Prostate gland (tissue), 2 donors: ENCODE measurements around the gene LBR. TPM values are rescaled to one million over a fixed set of nuclear protein-coding genes. Genes with fewer than 3 reads are reported as not detected.
A peak's percentile ranks its signal among the peaks of the same experiment; 100 is the strongest.

Experiments used
- DNase-seq: peaks from one replicate; pipeline ENCODE4 v3.0.0-alpha.2; 2019; ENCODE audit warnings: low spot score
- H3K27ac ChIP-seq, 2 donors: fragments of 200-600 bp; sonication (generic); 2 replicates each; pipeline ENCODE4 v1.5.1; 2017 to 2019
- H3K27me3 ChIP-seq: fragments of 200-600 bp; sonication (generic); replicated peaks from 2 replicates; pipeline ENCODE4 v1.5.1; 2019; ENCODE audit not compliant: insufficient read depth
- H3K36me3 ChIP-seq, 2 donors: fragments of 200-600 bp; sonication (generic); 1 replicate in 1 of 2; 2 replicates in 1 of 2; pipeline versions ENCODE4 v1.5.1 to v1.8.1; 2017 to 2019
- H3K4me1 ChIP-seq: fragments of 200-600 bp; sonication (generic); replicated peaks from 2 replicates; pipeline ENCODE4 v1.5.1; 2019
- H3K4me3 ChIP-seq, 2 donors: fragments of 200-600 bp; sonication (generic); 2 replicates each; pipeline ENCODE4 v1.5.1; 2017 to 2019
- H3K9me3 ChIP-seq: fragments of 200-600 bp; sonication (generic); 2 replicates; pipeline ENCODE4 v1.5.1; 2017
- CTCF ChIP-seq, 4 experiments: fragments of 200-600 bp in 2 of 4; fragments of 450-650 bp in 2 of 4; sonication (generic) in 2 of 4; IDR thresholded peaks; 1 replicate in 3 of 4; 2 replicates in 1 of 4; pipeline ENCODE4 v1.5.1; 2016 to 2019; ENCODE audit warnings: antibody characterized with exemption in 4 of 4, mild to moderate bottlenecking in 2 of 4, moderate library complexity in 2 of 4
- POLR2A ChIP-seq: fragments of 450-650 bp; IDR thresholded peaks from one replicate; pipeline ENCODE4 v1.6.1; 2016; ENCODE audit warnings: antibody characterized with exemption, mild to moderate bottlenecking
- POLR2AphosphoS5 ChIP-seq: sonication (generic); formaldehyde crosslinking; IDR thresholded peaks from one replicate; pipeline ENCODE4 v1.6.1; 2017; ENCODE audit warnings: antibody characterized with exemption
- WGBS: methylation state at CpG from one replicate; pipeline ENCODE4 v1.1.5; 2018; 5-methylcytosine and 5-hydroxymethylcytosine counted together
- intact Hi-C: fragments of 100-400 bp; cut with DNase I; formaldehyde crosslinking; loops from one replicate; pipeline ENCODE4 v1.14.2; 2022
- total RNA-seq, 2 donors: library from RNA; depleted of rRNA; stranded (reverse); fragments of >200 nt; gene quantifications; one replicate each; pipeline ENCODE4 v1.1.0, GENCODE V29; 2016

LBR gene
- total RNA-seq, 2 donors from 2014 or later: 28.7 to 36.4 TPM

DNA sequence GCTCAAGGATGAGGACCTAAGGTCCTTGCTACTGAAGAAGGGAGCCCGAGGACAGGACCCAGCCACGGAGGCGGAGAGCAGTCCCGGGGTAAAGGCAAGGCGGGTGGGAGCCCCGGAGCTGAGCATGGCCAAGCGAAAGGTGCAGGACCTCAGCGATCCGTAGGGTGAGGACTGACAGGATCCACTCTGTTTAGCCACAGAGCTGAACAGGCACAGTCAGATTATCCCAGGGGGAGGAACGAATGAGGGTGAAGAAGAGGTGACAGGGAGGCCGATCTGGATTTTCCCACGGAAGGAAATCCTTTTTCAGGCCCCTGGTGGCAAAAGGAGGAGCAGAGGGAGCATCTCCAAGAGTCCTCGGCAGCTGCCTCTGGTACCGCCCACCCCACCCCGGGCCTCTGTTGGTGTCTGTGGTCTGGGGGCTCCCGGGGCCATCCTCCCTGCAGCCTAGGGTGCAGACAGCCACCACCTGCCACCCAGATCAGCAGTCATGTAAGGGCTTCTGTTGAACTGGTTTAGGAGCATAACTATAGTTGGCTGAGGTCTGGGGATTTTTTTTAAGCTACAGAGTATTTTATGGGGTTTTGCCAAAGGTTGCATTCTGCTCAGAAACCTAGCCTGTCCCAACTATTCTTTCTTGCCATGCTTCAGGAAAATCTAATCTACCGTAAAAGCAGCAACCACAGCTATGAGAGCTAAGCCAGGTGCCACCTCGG lies 32.3 kb upstream of the LBR start:
- DNase-seq: no peak
- WGBS: 43% methylated on average over 18 of the region's 18 CpGs
- Histone ChIP-seq H3K9me3 (no peaks in the 10 kb centered on the region), H3K4me3 (no peak overlapping the region), H3K36me3 (no peaks in the 10 kb centered on the region), H3K27me3 (no peaks in the 10 kb centered on the region), H3K4me1 (peaks cover 3% of the 10 kb centered on the region), H3K27ac (peak overlapping the region; percentile 46 to 61)
- TF ChIP-seq POLR2AphosphoS5 (no peak), CTCF (IDR thresholded peaks at IDR 0.05) (no peak), POLR2A (no peak)
- intact Hi-C loops: no loop called here

DNA sequence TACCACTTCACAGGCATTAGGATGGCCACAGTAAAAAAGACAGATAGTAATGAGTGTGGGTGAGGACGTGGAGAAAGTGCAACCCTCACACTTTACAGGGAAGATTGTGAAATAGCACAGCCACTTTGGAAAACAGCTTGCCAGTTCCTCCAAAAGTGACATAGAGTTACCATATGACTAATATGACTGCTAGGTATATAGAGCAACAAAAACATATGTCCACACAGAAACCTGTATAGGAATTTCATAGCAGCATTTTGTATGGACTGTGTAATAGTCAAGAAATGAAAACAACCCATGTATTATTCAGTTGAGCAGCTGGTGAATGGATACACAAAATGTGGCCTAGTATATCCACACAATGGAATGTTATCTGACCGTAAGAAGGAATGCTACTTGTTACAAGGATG lies 30.4 kb upstream of the LBR start:
- intact Hi-C loops: no loop called here
- H3K27me3 ChIP-seq: no peaks in the 10 kb centered on the region
- H3K9me3 ChIP-seq: no peaks in the 10 kb centered on the region
- no peak overlapping the region for H3K4me3 ChIP-seq
- no peaks in the 10 kb centered on the region for H3K36me3 ChIP-seq
- TF ChIP-seq CTCF (IDR thresholded peaks at IDR 0.05) (no peak), POLR2AphosphoS5 (no peak), POLR2A (no peak)
- DNase-seq: no peak
- H3K4me1 ChIP-seq: peaks cover 3% of the 10 kb centered on the region
- 69% methylated on average over 2 of the region's 2 CpGs for WGBS
- no peak overlapping the region for H3K27ac ChIP-seq

DNA sequence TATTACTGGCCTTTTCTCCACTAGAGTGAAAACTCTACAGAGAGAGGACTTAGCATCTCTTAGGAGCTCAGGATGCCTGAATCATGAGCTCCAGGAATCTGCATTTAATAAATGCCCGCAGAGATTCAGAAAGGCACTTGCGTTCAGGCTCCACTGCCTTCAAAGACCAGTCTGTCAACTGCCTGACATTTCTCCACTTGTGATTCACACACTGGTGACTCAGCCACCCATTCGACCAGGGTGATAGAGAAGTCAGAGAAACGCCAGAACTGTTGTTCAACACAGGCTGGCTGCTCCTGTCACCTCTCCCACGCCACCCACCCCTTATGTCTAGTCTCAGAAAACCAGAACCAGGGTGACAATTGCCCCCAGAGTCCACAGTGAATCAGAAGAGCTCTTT lies 26.9 kb upstream of the LBR start:
- H3K27ac ChIP-seq: peak overlapping the region in 1 of 2 donors; percentile 27
- TF ChIP-seq POLR2A (no peak), CTCF (IDR thresholded peaks at IDR 0.05) (no peak), POLR2AphosphoS5 (no peak)
- H3K36me3 ChIP-seq: no peaks in the 10 kb centered on the region
- intact Hi-C loops: no loop called here
- no peaks in the 10 kb centered on the region for H3K9me3 ChIP-seq
- DNase-seq: no peak
- no peaks in the 10 kb centered on the region for H3K27me3 ChIP-seq
- no peak overlapping the region for H3K4me3 ChIP-seq
- no peaks in the 10 kb centered on the region for H3K4me1 ChIP-seq
- WGBS: 50% methylated on average over 5 of the region's 5 CpGs

DNA sequence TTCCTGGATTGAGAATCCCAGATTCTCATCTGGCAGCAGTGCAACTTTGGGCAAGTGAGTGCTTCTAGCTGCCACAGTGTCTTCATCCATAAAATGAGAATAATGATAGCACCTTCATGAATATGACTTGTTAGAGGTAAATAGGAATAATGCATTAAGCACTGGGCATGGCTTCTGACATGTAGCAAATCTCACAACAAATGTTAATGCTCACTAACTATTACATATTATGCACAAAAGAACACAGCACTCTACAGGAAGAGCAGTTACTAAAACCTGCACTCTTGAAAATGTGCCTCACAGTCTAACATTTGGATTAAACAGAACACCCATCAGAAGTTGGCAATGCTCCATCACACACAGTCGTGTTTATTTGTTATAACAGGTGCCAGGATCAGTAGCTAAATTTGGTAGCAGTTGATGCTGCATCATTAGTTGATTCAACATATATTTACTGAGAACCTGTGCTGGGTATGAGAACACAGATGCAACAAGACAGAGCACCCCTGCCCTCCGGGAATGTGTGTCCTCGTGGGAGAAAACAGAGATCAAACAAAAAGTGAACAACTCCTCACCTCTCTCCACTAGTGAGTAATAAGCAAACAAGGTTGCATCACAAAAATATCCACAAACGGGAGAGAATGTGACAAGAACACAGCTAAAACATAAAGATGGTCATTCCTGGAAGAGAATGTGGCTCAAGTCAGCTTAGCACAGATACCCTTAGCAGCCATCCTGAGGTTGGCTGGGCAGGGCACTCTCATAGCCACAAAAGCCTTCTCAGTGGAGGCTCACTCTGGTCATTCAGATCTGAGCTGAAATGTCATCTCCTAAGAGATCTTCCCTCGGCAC lies 26.2 kb upstream of the LBR start:
- no peak for DNase-seq
- TF ChIP-seq POLR2A (no peak), CTCF (IDR thresholded peaks at IDR 0.05) (no peak)
- Histone ChIP-seq H3K27me3 (no peaks in the 10 kb centered on the region), H3K9me3 (no peaks in the 10 kb centered on the region), H3K36me3 (no peaks in the 10 kb centered on the region), H3K4me1 (no peaks in the 10 kb centered on the region), H3K27ac (peak overlapping the region in 1 of 2 donors; percentile 39), H3K4me3 (no peak overlapping the region)
- WGBS: 28% methylated on average over 5 of the region's 5 CpGs
- intact Hi-C loops: no loop called here
